Ovary (tissue), 3 donors: ENCODE measurements around the gene CASP3.

Experiments
- POLR2A ChIP-seq: fragments of 450-650 bp; IDR thresholded peaks from one replicate; pipeline ENCODE4 v1.6.1; 2017; ENCODE audit warnings: antibody characterized with exemption, mild to moderate bottlenecking, moderate library complexity
- TF ChIP-seq, protein P1 (sequence below), 3 donors: fragments of 450-650 bp in 2 of 3; fragments of 200-600 bp in 1 of 3; IDR thresholded peaks; one replicate each; pipeline versions ENCODE4 v1.5.1 to v1.8.0; 2016 to 2022; ENCODE audit warnings: antibody characterized with exemption in 3 of 3, mild to moderate bottlenecking in 1 of 3
- donor health status: DM: no; HTN: no; CAD: no.

DNA sequence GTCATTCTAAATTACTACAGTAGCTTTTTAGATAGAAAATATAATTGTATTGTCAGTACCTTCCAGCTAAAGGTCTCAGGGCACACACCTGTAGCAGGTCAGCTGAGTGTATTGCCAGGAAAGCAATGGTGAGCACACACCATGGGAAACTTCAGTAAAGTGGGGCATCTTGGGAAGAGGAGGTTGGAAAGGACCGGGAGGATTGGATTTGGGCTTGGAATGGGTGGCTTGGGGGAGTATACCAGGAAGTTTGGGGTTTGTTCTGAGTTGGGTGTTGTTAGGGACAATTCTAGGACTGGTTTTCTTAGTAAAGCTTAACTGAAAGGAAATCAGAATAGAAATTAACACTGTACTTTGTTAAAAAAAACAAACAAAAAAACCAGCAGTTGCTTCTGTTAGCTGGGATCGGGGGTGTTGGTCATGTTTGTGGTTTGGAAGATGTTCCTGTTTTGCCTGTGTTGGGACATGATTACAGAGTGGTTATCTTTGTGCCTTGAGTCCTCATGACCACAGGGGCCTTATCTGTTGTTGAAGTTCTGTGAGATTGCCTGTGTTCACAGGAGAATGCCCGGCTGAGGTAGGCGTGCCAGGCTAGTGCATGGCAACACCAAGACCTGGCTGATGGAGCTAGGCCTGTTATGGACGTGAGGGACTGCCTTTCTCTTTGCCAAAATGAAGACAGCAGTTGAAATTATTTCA is 35.4 kb upstream of the CASP3 start:
- TF ChIP-seq, protein P1, sequence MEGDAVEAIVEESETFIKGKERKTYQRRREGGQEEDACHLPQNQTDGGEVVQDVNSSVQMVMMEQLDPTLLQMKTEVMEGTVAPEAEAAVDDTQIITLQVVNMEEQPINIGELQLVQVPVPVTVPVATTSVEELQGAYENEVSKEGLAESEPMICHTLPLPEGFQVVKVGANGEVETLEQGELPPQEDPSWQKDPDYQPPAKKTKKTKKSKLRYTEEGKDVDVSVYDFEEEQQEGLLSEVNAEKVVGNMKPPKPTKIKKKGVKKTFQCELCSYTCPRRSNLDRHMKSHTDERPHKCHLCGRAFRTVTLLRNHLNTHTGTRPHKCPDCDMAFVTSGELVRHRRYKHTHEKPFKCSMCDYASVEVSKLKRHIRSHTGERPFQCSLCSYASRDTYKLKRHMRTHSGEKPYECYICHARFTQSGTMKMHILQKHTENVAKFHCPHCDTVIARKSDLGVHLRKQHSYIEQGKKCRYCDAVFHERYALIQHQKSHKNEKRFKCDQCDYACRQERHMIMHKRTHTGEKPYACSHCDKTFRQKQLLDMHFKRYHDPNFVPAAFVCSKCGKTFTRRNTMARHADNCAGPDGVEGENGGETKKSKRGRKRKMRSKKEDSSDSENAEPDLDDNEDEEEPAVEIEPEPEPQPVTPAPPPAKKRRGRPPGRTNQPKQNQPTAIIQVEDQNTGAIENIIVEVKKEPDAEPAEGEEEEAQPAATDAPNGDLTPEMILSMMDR (IDR thresholded peaks at IDR 0.05) = no peak
- TF ChIP-seq POLR2A = no peak
